Central memory CD8-positive, alpha-beta T cell (primary cell): ENCODE measurements around the gene FGGY.
"Not testable (repeated sequence)": the region's sequence is repeated elsewhere in the genome, so short reads cannot be mapped to it uniquely, and the experiment has no call there.

Experiments
- ATAC-seq: fragments of 150-1000 bp; cut with Tn5 transposase; replicated peaks from 2 replicates; pipeline ENCODE4 v1.10.0; 2022; ENCODE audit warnings: mild to moderate bottlenecking, moderate FRiP score, moderate number of reproducible peaks; ENCODE audit not compliant: poor library complexity, severe bottlenecking; ENCODE audit errors: extremely low read depth
- DNase-seq, 2 donors: peaks; one replicate each; pipeline ENCODE4 v3.0.0; 2021; ENCODE audit warnings: low spot score in 2 of 2
- H3K27ac Mint-ChIP-seq: one replicate; pipeline ENCODE4 v1.8.0; 2022; ENCODE audit warnings: low read depth, mild to moderate bottlenecking, moderate library complexity, mixed read lengths
- H3K27me3 Mint-ChIP-seq: one replicate; pipeline ENCODE4 v1.8.0; 2022; ENCODE audit warnings: mixed read lengths
- H3K36me3 Mint-ChIP-seq: one replicate; pipeline ENCODE4 v1.8.0; 2022; ENCODE audit warnings: mild to moderate bottlenecking, moderate library complexity, mixed read lengths; ENCODE audit not compliant: insufficient read depth
- H3K4me1 Mint-ChIP-seq: one replicate; pipeline ENCODE4 v1.8.0; 2022; ENCODE audit warnings: mixed read lengths
- H3K4me3 Mint-ChIP-seq: one replicate; pipeline ENCODE4 v1.8.0; 2022; ENCODE audit warnings: mild to moderate bottlenecking, moderate library complexity, mixed read lengths
- H3K9me3 Mint-ChIP-seq: one replicate; pipeline ENCODE4 v1.8.0; 2022; ENCODE audit warnings: mixed read lengths

Gene FGGY

GRCh38 chr1:59731591-59731990 lies 434.7 kb downstream of the FGGY start:
- H3K36me3 Mint-ChIP-seq: peaks cover 1% of the 10 kb centered on the region
- H3K27me3 Mint-ChIP-seq: no peaks in the 10 kb centered on the region
- peaks cover 8% of the 10 kb centered on the region for H3K9me3 Mint-ChIP-seq
- peaks cover 12% of the 10 kb centered on the region for H3K4me1 Mint-ChIP-seq
- no peak overlapping the region for H3K27ac Mint-ChIP-seq
- H3K4me3 Mint-ChIP-seq: no peak overlapping the region
- DNase-seq (no peak), ATAC-seq (no peak)

DNA sequence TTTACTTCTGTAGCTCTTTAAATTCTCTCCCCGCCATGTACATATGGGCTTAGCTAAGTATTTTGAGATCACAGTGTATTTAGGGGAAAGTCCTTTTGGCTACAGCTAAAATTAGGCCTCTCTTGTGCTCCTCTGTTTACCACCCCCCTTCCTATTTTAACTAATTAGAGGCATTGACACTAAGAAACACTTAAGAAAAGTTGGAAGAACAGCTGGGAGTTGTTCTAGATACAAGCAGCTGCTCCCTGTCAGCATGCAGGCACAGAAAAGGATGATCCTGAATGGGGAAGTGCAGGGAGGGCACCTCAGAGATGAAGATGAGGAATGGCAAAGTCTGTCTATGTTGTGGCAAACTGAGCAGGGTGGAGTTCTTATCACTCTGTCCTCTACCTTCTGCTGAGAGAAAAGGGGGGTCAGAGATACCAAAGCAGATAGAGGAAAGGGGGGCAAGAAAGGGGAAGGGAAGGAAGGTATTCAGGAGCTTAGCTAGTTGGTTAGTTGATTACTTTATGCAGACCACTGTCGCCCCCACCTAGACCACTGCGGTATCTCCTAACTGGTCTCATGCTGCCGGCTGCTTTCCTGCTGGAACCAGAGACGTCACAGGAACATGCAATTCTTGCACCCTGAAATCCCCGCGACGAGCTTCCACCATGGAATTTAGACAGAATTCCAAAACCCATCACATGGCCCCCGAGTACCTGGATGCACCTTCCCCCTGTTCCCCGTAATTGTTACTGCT lies 435.5 kb downstream of the FGGY start:
- DNase-seq (no peak), ATAC-seq (no peak)
- Mint-ChIP-seq H3K27ac (no peak overlapping the region), H3K9me3 (peaks cover 8% of the 10 kb centered on the region), H3K4me3 (no peak overlapping the region), H3K36me3 (peaks cover 2% of the 10 kb centered on the region), H3K4me1 (peaks cover 12% of the 10 kb centered on the region), H3K27me3 (no peaks in the 10 kb centered on the region)

DNA sequence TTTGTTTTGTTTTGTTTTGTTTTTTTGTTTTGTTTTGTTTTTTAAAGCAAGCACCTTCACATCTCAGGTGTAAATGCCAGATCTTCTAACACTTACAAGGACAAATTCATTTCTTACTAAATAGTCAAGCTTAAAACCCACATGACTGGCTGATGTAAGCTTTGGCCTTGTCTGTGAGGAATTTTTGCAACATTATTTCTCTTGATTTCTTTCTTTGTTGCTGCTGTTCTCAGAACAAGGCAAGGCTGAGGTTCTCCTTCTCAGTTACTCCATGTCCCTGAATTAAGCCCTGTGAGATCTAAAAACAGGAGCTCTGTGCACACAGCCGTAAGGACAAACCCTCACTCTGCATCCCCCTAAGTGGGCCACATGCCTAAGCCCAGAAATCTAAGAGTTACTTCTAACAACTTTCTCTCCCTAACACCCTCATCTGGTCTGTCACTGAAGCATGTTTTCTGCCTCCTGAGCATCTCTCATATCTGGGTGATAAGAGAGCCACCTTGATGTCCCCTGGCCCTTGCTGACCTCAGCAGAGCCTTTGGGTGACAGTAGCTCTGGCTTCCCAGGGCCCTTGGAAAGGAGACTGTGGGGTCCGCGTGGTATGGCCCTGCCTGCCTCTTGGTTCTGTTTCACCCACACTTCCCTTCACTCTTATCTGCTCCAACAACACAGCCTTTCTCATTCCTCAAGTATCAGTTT lies 436.7 kb downstream of the FGGY start:
- Mint-ChIP-seq H3K36me3 (peaks cover 4% of the 10 kb centered on the region), H3K9me3 (peaks cover 8% of the 10 kb centered on the region), H3K27ac (no peak overlapping the region), H3K27me3 (no peaks in the 10 kb centered on the region), H3K4me1 (peaks cover 12% of the 10 kb centered on the region), H3K4me3 (no peak overlapping the region)
- DNase-seq (no peak), ATAC-seq (no peak)

DNA sequence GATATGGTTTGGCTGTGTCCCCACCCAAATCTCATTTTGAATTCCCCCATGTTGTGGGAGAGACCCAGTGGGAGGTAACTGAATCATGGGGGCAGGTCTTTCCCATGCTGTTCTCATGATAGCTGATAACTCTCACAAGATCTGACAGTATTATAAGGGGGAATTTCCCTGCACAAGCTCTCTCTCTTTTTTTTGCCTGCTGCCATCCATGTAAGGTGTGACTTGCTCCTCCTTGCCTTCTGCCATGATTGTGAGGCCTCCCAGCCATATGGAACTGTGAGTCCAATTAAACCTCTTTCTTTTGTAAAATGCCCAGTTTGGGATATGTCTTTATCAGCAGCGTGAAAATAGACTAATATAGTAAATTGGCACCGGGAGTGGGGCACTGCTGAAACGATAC lies 439.0 kb downstream of the FGGY start:
- not testable (repeated sequence) for DNase-seq, H3K9me3 Mint-ChIP-seq, H3K4me3 Mint-ChIP-seq, H3K27ac Mint-ChIP-seq, ATAC-seq, H3K27me3 Mint-ChIP-seq, H3K36me3 Mint-ChIP-seq
- H3K4me1 Mint-ChIP-seq: peaks cover 12% of the 10 kb centered on the region

DNA sequence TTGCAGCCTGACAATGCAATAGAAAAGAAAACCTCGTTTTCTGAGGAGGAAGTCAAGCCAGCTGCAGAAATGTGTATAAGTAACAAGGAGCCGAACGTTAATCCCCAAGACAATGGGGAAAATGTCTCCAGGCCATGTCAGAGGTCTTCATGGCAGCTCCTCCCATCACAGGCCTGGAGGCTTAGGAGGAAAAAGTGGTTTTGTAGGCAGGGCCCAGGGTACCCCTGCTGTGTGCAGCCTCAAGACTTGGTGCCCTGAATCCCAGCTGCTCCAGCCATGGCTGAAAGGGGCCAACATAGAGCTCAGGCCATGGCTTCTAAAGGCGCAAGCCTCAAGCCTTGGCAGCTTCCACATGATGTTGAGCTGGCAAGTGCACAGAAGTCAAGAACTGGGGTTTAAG lies 439.9 kb downstream of the FGGY start:
- Mint-ChIP-seq H3K27ac (no peak overlapping the region), H3K4me3 (no peak overlapping the region), H3K9me3 (peaks cover 8% of the 10 kb centered on the region), H3K27me3 (no peaks in the 10 kb centered on the region), H3K36me3 (peaks cover 4% of the 10 kb centered on the region), H3K4me1 (peaks cover 6% of the 10 kb centered on the region)
- ATAC-seq (no peak), DNase-seq (no peak)

GRCh38 chr1:59737638-59738037 lies 440.7 kb downstream of the FGGY start:
- H3K27ac Mint-ChIP-seq: no peak overlapping the region
- H3K27me3 Mint-ChIP-seq: no peaks in the 10 kb centered on the region
- H3K4me3 Mint-ChIP-seq: no peak overlapping the region
- peaks cover 6% of the 10 kb centered on the region for H3K4me1 Mint-ChIP-seq
- peaks cover 4% of the 10 kb centered on the region for H3K36me3 Mint-ChIP-seq
- H3K9me3 Mint-ChIP-seq: peaks cover 8% of the 10 kb centered on the region
- DNase-seq: no peak
- ATAC-seq: no peak

DNA sequence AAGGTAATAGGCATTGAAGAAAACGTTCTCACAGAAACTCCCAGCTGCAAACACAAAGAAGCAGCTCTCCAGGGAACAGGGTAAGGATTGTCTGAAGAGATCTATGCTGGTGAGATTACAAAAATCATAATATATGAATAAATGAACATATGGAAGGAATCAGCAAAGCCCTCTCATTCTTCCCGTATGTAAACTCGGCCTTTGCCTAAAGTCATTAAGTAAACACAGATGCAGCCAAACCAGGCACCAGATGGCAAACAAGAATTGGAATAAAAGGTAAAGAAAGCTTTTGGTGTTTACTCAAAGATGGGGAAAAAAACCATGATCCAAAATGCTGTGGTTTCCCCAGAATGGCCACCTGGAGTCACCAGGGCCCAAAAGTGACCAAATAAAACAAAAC lies 441.3 kb downstream of the FGGY start:
- peaks cover 8% of the 10 kb centered on the region for H3K9me3 Mint-ChIP-seq
- peaks cover 4% of the 10 kb centered on the region for H3K36me3 Mint-ChIP-seq
- H3K27me3 Mint-ChIP-seq: no peaks in the 10 kb centered on the region
- DNase-seq (no peak), ATAC-seq (no peak)
- peaks cover 6% of the 10 kb centered on the region for H3K4me1 Mint-ChIP-seq
- H3K4me3 Mint-ChIP-seq: no peak overlapping the region
- H3K27ac Mint-ChIP-seq: no peak overlapping the region

GRCh38 chr1:59738591-59739015 lies 441.7 kb downstream of the FGGY start:
- DNase-seq: no peak
- Mint-ChIP-seq H3K27ac (no peak overlapping the region), H3K36me3 (peaks cover 4% of the 10 kb centered on the region)

DNA sequence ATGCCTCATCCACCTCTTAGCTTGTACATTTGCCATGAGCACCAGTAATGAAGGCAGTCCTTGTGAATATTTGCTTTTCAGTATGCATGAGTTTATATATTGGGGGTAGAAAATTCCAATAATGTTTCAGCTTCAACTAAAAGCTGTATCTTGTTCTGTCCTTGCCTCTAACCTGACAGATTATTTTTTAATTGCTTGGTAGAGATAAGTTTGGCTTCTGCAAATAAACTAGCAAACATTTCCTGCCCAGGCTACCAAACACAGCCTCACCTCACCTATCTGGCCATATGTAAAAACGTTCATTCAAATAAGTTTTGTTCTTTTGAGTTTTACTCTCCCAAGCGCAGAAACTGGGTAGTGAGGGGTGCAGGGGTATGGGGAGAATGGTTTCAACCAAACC lies 442.2 kb downstream of the FGGY start:
- no peak for ATAC-seq
- peaks cover 6% of the 10 kb centered on the region for H3K4me1 Mint-ChIP-seq
- H3K27ac Mint-ChIP-seq: no peak overlapping the region
- no peak for DNase-seq
- H3K36me3 Mint-ChIP-seq: peaks cover 4% of the 10 kb centered on the region
- H3K9me3 Mint-ChIP-seq: peaks cover 8% of the 10 kb centered on the region
- H3K27me3 Mint-ChIP-seq: no peaks in the 10 kb centered on the region
- no peak overlapping the region for H3K4me3 Mint-ChIP-seq

More at GRCh38 chr1:59738591-59739015, 441.7 kb downstream of the FGGY start:
- Mint-ChIP-seq H3K9me3 (peaks cover 8% of the 10 kb centered on the region), H3K4me3 (no peak overlapping the region), H3K27me3 (no peaks in the 10 kb centered on the region), H3K4me1 (peaks cover 6% of the 10 kb centered on the region)
- no peak for ATAC-seq

DNA sequence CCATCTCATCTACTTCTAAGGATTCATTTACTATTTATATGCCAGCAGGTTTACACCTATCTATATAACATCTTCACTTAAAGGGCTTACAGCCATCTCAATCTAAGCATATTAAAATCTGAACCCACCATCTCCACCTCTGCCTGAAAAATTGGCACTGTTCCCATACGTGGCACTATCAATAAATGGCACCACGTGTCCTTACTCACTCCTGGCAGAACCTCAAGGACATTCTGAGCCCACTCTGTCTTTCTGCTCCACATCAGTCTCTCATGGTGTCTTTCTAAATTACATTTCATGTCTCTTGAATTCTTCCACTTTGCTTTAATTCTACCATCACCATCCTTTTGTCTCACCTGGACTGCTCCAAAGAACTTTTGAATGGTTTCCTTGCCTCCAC lies 445.6 kb downstream of the FGGY start:
- ATAC-seq (no peak), DNase-seq (no peak)
- Mint-ChIP-seq H3K27me3 (no peaks in the 10 kb centered on the region), H3K36me3 (peaks cover 1% of the 10 kb centered on the region), H3K27ac (no peak overlapping the region), H3K4me3 (no peak overlapping the region), H3K9me3 (no peaks in the 10 kb centered on the region), H3K4me1 (no peaks in the 10 kb centered on the region)

GRCh38 chr1:59743324-59744091 lies 446.6 kb downstream of the FGGY start:
- H3K27me3 Mint-ChIP-seq: no peaks in the 10 kb centered on the region

DNA sequence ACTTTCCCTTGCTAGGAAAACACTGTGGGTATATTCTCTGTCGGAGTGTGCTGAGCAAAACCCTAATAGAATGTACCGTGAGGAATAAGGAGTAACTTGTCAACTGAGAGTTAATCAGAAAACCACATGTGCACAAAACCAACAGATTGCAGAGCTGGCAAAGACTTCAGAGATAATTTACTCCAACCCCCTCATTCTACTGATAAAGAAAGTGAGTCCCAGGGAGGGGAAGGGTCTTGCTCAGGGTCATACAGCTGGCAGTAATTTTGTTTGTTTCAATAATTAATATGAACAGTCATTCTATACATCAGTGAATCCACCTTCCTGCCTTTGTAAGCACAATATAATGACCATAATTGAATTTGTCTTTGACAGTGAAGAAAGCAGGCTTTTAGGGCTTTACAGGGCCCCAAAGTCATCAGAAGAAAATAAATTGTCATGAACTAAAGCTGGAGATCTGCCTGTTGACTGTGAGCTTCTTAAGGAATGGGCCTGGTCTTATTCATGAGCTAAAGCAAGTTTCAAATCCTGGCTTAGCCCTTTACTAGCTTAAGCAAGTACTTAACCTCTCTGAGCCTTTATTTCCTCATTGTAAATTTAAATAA lies 450.6 kb downstream of the FGGY start:
- no peaks in the 10 kb centered on the region for H3K36me3 Mint-ChIP-seq
- H3K27me3 Mint-ChIP-seq: no peaks in the 10 kb centered on the region
- ATAC-seq (no peak), DNase-seq (no peak)
- H3K27ac Mint-ChIP-seq: no peak overlapping the region
- no peak overlapping the region for H3K4me3 Mint-ChIP-seq
- H3K4me1 Mint-ChIP-seq: no peaks in the 10 kb centered on the region
- no peaks in the 10 kb centered on the region for H3K9me3 Mint-ChIP-seq

More at GRCh38 chr1:59743324-59744091, 446.6 kb downstream of the FGGY start:
- Mint-ChIP-seq H3K4me3 (no peak overlapping the region), H3K27ac (no peak overlapping the region), H3K9me3 (no peaks in the 10 kb centered on the region), H3K36me3 (no peaks in the 10 kb centered on the region), H3K4me1 (no peaks in the 10 kb centered on the region)
- no peak for DNase-seq
- no peak for ATAC-seq
